ENCODE results near the gene PTPRH. TPM values are rescaled to one million over a fixed set of nuclear protein-coding genes. Genes with fewer than 3 reads are reported as not detected.

The PTPRH gene
- total RNA-seq, 3 donors from 2014 or later (not counting 1 experiment from before 2014, with no cell fraction given), result 0.45 TPM; not detected in 2

DNA sequence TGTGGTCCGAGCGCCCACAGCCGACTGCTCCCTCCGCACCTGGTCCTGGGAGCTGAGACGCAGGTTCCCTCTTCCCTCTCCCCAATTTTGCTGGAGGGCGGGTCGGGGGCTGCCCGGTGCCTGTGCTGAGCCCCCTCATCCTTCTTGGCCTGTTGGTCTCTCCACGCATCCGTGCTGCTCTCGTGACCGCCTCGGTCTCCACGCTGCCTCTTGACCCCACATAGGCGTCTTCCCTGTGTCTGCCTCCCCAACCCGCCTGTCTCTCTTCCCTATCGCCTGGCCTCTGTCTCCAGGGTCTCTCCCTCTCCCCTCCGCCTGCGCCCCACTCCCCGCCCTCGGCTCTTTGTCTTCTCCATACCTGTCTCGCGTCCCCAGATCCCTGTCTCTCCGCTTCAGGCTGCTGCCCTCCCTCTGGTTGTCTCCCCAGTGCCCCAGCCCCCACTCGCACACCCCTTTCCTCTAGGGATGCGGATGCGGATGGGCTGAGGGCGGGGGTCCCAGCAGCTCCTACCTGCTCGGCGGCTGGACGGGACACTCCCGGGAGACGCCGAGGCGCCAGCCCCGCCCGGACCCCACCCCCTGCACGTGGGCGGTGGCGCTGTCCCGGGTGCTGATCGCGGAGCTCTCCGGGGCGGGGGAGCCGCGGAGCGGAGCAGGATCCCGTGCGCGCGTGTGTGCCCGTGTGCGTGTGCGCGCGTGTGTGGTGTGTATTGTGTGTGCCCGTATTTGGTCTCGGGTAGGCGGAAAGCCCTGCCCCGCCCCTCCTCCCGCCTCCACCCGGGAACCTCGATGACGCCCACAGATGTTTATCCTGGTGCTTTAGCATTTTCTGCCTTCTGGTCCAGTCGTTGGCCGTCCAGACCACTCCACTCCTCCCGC, 29.5 kb downstream of the PTPRH start, which contains the start of gene SYT5:
Gene SYT5 (minus strand): TSS at position 684 of the 879 bp plus-strand sequence. CDS start 1,248 bp downstream, outside the sequence.
- peak within 1 kb of the TSS; percentile 80 for H3K4me3 Mint-ChIP-seq
- ATAC-seq, result peak; percentile 37 to 49 (median 47)
- Histone ChIP-seq H3K36me3 (ENCODE audit: control insufficient read depth, insufficient read depth, low read length) (no peaks in the 10 kb centered on the region), H3K27ac (ENCODE audit: low read length) (no peak within 1 kb of the TSS), H3K9me3 (ENCODE audit: control insufficient read depth, insufficient read depth, low read length) (no peaks in the 10 kb centered on the region), H3K4me3 (ENCODE audit: low read length) (peak within 1 kb of the TSS; percentile 22), H3K27me3 (ENCODE audit: control insufficient read depth, insufficient read depth, low read length) (peaks cover 38% of the 10 kb centered on the region), H3K4me1 (ENCODE audit: control insufficient read depth, insufficient read depth, low read length) (peaks cover 22% of the 10 kb centered on the region)
- DNase-seq, result peak; percentile 69 to 80
- H3K9me3 Mint-ChIP-seq, result no peaks in the 10 kb centered on the region
- H3K27me3 Mint-ChIP-seq (ENCODE audit: low read depth in 2 of 2), result peaks cover 31 to 44% of the 10 kb centered on the region in 2 donors
- H3K36me3 Mint-ChIP-seq, result no peaks in the 10 kb centered on the region
- intact Hi-C loops (cut with micrococcal nuclease), result loop anchor here (1.0 to 5.0 kb wide), 2 partner anchors 63 to 472 kb away; partner anchors contain the start of gene PPP1R12C
- TF ChIP-seq CTCF (IDR thresholded peaks at IDR 0.05), result no peak
- 3% methylated on average over 58 of the region's 68 CpGs for WGBS (ENCODE audit: insufficient coverage)
- H3K4me1 Mint-ChIP-seq, result peaks cover 12 to 25% of the 10 kb centered on the region in 2 donors
- H3K27ac Mint-ChIP-seq, result peak within 1 kb of the TSS; percentile 84 to 94

GRCh38 chr19:55178781-55179599, 30.3 kb downstream of the PTPRH start:
- Histone ChIP-seq H3K27ac (ENCODE audit: low read length) (no peak overlapping the region), H3K36me3 (ENCODE audit: control insufficient read depth, insufficient read depth, low read length) (no peaks in the 10 kb centered on the region), H3K27me3 (ENCODE audit: control insufficient read depth, insufficient read depth, low read length) (peaks cover 46% of the 10 kb centered on the region), H3K4me1 (ENCODE audit: control insufficient read depth, insufficient read depth, low read length) (peaks cover 29% of the 10 kb centered on the region), H3K9me3 (ENCODE audit: control insufficient read depth, insufficient read depth, low read length) (no peaks in the 10 kb centered on the region), H3K4me3 (ENCODE audit: low read length) (peak overlapping the region; percentile 22)
- 6% methylated on average over 61 of the region's 61 CpGs for WGBS (ENCODE audit: insufficient coverage)
- intact Hi-C loops (cut with micrococcal nuclease), result loop anchor here (1.0 to 5.0 kb wide), 2 partner anchors 62 to 473 kb away; partner anchors contain the start of gene PPP1R12C
- H3K27ac Mint-ChIP-seq, result peak overlapping the region; percentile 84 to 94
- peaks cover 12 to 31% of the 10 kb centered on the region in 2 donors for H3K4me1 Mint-ChIP-seq
- no peaks in the 10 kb centered on the region for H3K36me3 Mint-ChIP-seq
- peaks cover 31 to 44% of the 10 kb centered on the region in 2 donors for H3K27me3 Mint-ChIP-seq (ENCODE audit: low read depth in 2 of 2)
- DNase-seq (peak; percentile 98), ATAC-seq (peak; percentile 82 to 92 (median 87))
- peak overlapping the region; percentile 80 for H3K4me3 Mint-ChIP-seq
- no peak for TF ChIP-seq CTCF (IDR thresholded peaks at IDR 0.05)
- H3K9me3 Mint-ChIP-seq, result no peaks in the 10 kb centered on the region

GRCh38 chr19:55176076-55176475, 33.2 kb downstream of the PTPRH start:
- H3K27me3 ChIP-seq (ENCODE audit: control insufficient read depth, insufficient read depth, low read length), result peaks cover 49% of the 10 kb centered on the region
- peaks cover 53% of the 10 kb centered on the region in 2 donors for H3K27me3 Mint-ChIP-seq (ENCODE audit: low read depth in 2 of 2)
- DNase-seq, result peak in 1 of 2 donors; percentile 42
- no peak overlapping the region for H3K27ac ChIP-seq (ENCODE audit: low read length)
- no peaks in the 10 kb centered on the region for H3K9me3 Mint-ChIP-seq
- peaks cover 40% of the 10 kb centered on the region for H3K4me1 ChIP-seq (ENCODE audit: control insufficient read depth, insufficient read depth, low read length)
- no peak for TF ChIP-seq CTCF (IDR thresholded peaks at IDR 0.05)
- H3K4me3 Mint-ChIP-seq, result no peak overlapping the region
- H3K27ac Mint-ChIP-seq, result no peak overlapping the region
- no peak for ATAC-seq
- H3K4me1 Mint-ChIP-seq, result peaks cover 21 to 49% of the 10 kb centered on the region in 2 donors
- intact Hi-C loops (cut with micrococcal nuclease), result loop anchor here (5.0 kb wide), 1 partner anchor 476 kb away; no protein-coding TSS in a partner anchor
- no peaks in the 10 kb centered on the region for H3K9me3 ChIP-seq (ENCODE audit: control insufficient read depth, insufficient read depth, low read length)
- H3K36me3 ChIP-seq (ENCODE audit: control insufficient read depth, insufficient read depth, low read length), result no peaks in the 10 kb centered on the region
- no peak overlapping the region for H3K4me3 ChIP-seq (ENCODE audit: low read length)
- no peaks in the 10 kb centered on the region for H3K36me3 Mint-ChIP-seq
- WGBS (ENCODE audit: insufficient coverage), result 45% methylated on average over 2 of the region's 2 CpGs
